IMR-90 (cell line): ENCODE data around the gene TSPO. TPM values are rescaled to one million over a fixed set of nuclear protein-coding genes. Genes with fewer than 3 reads are reported as not detected.

Experiments
- ATAC-seq: fragments of 200-7000 bp; cut with Tn5 transposase; 2 replicates; pipeline ENCODE4 v1.9.1; 2020; ENCODE audit warnings: low read depth, mild to moderate bottlenecking, moderate library complexity
- BruUV-seq: library from RNA; stranded (reverse); fragments of 400-500 nt; replicated peaks from 2 replicates; lab custom pipeline; 2021; lab: Mats Ljungman, UMichigan
- CTCF ChIA-PET: fragments of 300-600 bp; formaldehyde crosslinking; extraction: SDS; loops from one replicate; lab custom pipeline; 2021; ENCODE audit warnings: antibody characterized with exemption; lab: Yijun Ruan, JAX
- POLR2A ChIA-PET: fragments of 300-600 bp; sonication (Branson Sonifier 250); formaldehyde crosslinking; loops from one replicate; lab custom pipeline; 2022; ENCODE audit warnings: antibody characterized with exemption; ENCODE audit not compliant: unreplicated experiment; lab: Charles Lee
- DNase-seq: peaks from one replicate; pipeline ENCODE4 v3.0.0; 2013
- H2AFZ ChIP-seq: replicated peaks from 2 replicates; pipeline ENCODE3; 2013; ENCODE audit warnings: low read length, mild to moderate bottlenecking; ENCODE audit not compliant: poor library complexity
- H2AK5ac ChIP-seq: 2 replicates; pipeline ENCODE4 v1.6.1; 2013; ENCODE audit warnings: low read depth, low read length, inconsistent platforms
- H2AK9ac ChIP-seq: replicated peaks from 2 replicates; pipeline ENCODE3; 2013; ENCODE audit warnings: mild to moderate bottlenecking, low read depth, low read length, moderate library complexity; ENCODE audit not compliant: poor library complexity
- H2BK120ac ChIP-seq: 2 replicates; pipeline ENCODE4 v1.6.1; 2013; ENCODE audit warnings: low read depth, low read length, inconsistent platforms
- H2BK15ac ChIP-seq: 3 replicates; pipeline ENCODE4 v1.6.1; 2013; ENCODE audit warnings: low read depth, low read length, inconsistent platforms
- H2BK20ac ChIP-seq: 2 replicates; pipeline ENCODE4 v1.6.1; 2013; ENCODE audit warnings: low read depth, mild to moderate bottlenecking, inconsistent platforms, low read length, moderate library complexity
- H2BK5ac ChIP-seq: 2 replicates; pipeline ENCODE4 v1.6.1; 2013; ENCODE audit warnings: mild to moderate bottlenecking, low read depth, low read length, inconsistent platforms; ENCODE audit not compliant: poor library complexity, severe bottlenecking
- H3K14ac ChIP-seq: replicated peaks from 2 replicates; pipeline ENCODE4 v1.6.1; 2013; ENCODE audit warnings: low read depth, low read length, inconsistent platforms
- H3K18ac ChIP-seq: 2 replicates; pipeline ENCODE4 v1.6.1; 2013; ENCODE audit warnings: low read depth, low read length, control low read depth
- H3K23ac ChIP-seq: 2 replicates; pipeline ENCODE4 v1.6.1; 2013; ENCODE audit warnings: low read depth, low read length, inconsistent platforms
- H3K27ac ChIP-seq: 2 replicates; pipeline ENCODE4 v1.5.1; 2013; ENCODE audit warnings: mild to moderate bottlenecking, control low read depth, low read length; ENCODE audit not compliant: insufficient read depth
- H3K27me3 ChIP-seq: 2 replicates; pipeline ENCODE4 v1.6.1; 2013; ENCODE audit warnings: low read length; ENCODE audit not compliant: control insufficient read depth, insufficient read depth
- H3K36me3 ChIP-seq: 2 replicates; pipeline ENCODE4 v1.6.1; 2013; ENCODE audit warnings: low read length, mixed read lengths; ENCODE audit not compliant: control insufficient read depth, insufficient read depth
- H3K4ac ChIP-seq: 2 replicates; pipeline ENCODE4 v1.6.1; 2013; ENCODE audit warnings: low read depth, low read length, inconsistent platforms
- H3K4me1 ChIP-seq: 2 replicates; pipeline ENCODE4 v1.6.1; 2013; ENCODE audit warnings: low read length, mixed read lengths; ENCODE audit not compliant: control insufficient read depth, insufficient read depth
- H3K4me2 ChIP-seq: 2 replicates; pipeline ENCODE4 v1.6.1; 2013; ENCODE audit warnings: low read depth, mild to moderate bottlenecking, control low read depth, low read length, moderate library complexity
- H3K4me3 ChIP-seq: 2 replicates; pipeline ENCODE4 v1.5.1; 2013; ENCODE audit warnings: low read depth, mild to moderate bottlenecking, control low read depth, low read length, moderate library complexity; ENCODE audit not compliant: insufficient read depth
- H3K56ac ChIP-seq: 2 replicates; pipeline ENCODE4 v1.6.1; 2013; ENCODE audit warnings: low read length, inconsistent platforms; ENCODE audit not compliant: insufficient read depth; ENCODE audit errors: extremely low read depth
- H3K79me1 ChIP-seq, 2 experiments: 2 replicates each; pipeline ENCODE4 v1.6.1; 2013; ENCODE audit warnings: low read length in 2 of 2, inconsistent platforms in 1 of 2, low read depth in 1 of 2
- H3K9ac ChIP-seq: 2 replicates; pipeline ENCODE4 v1.6.1; 2013; ENCODE audit warnings: low read depth, low read length, control low read depth
- H3K9me1 ChIP-seq: 2 replicates; pipeline ENCODE4 v1.6.1; 2013; ENCODE audit warnings: low read length, inconsistent platforms; ENCODE audit not compliant: insufficient read depth
- H3K9me3 ChIP-seq: 2 replicates; pipeline ENCODE4 v1.6.1; 2013; ENCODE audit warnings: low read length; ENCODE audit not compliant: control insufficient read depth, insufficient read depth
- H4K20me1 ChIP-seq: 2 replicates; pipeline ENCODE4 v1.6.1; 2013; ENCODE audit warnings: low read length, inconsistent platforms; ENCODE audit not compliant: insufficient read depth
- H4K5ac ChIP-seq: 2 replicates; pipeline ENCODE4 v1.6.1; 2013; ENCODE audit warnings: mild to moderate bottlenecking, low read depth, low read length, control low read depth
- H4K8ac ChIP-seq, 2 experiments: 2 replicates each; pipeline ENCODE4 v1.6.1; 2013; ENCODE audit warnings: low read depth in 2 of 2, low read length in 2 of 2, control low read depth in 1 of 2, inconsistent platforms in 1 of 2
- H4K91ac ChIP-seq: 2 replicates; pipeline ENCODE4 v1.6.1; 2013; ENCODE audit warnings: low read depth, low read length, inconsistent platforms; ENCODE audit not compliant: insufficient read depth
- CEBPB ChIP-seq: IDR thresholded peaks from 2 replicates; pipeline ENCODE4 v1.6.1; 2012; ENCODE audit warnings: low read depth, low read length, improper control_type of control experiment
- CHD1 ChIP-seq: IDR thresholded peaks from 2 replicates; pipeline ENCODE4 v1.6.1; 2012; ENCODE audit warnings: low read depth, low read length, improper control_type of control experiment
- FOS ChIP-seq: fragments of 150-350 bp; IDR thresholded peaks from 2 replicates; pipeline ENCODE4 v1.6.1; 2016; ENCODE audit warnings: low read depth, low read length
- MAFK ChIP-seq: IDR thresholded peaks from 2 replicates; pipeline ENCODE4 v1.6.1; 2012; ENCODE audit warnings: low read depth, low read length, improper control_type of control experiment
- MAZ ChIP-seq: IDR thresholded peaks from 2 replicates; pipeline ENCODE4 v1.6.1; 2012; ENCODE audit warnings: low read depth, mild to moderate bottlenecking, low read length, improper control_type of control experiment, moderate library complexity, borderline replicate concordance
- NFE2L2 ChIP-seq: fragments of 150-350 bp; IDR thresholded peaks from 2 replicates; pipeline ENCODE4 v1.6.1; 2016; ENCODE audit warnings: low read depth, mild to moderate bottlenecking, low read length
- POLR2A ChIP-seq: IDR thresholded peaks from 2 replicates; pipeline ENCODE4 v1.6.1; 2012; ENCODE audit warnings: mild to moderate bottlenecking, low read depth, low read length
- RAD21 ChIP-seq: IDR thresholded peaks from 2 replicates; pipeline ENCODE4 v1.6.1; 2012; ENCODE audit warnings: low read length, improper control_type of control experiment
- RCOR1 ChIP-seq: IDR thresholded peaks from 2 replicates; pipeline ENCODE4 v1.6.1; 2012; ENCODE audit warnings: mild to moderate bottlenecking, low read length, improper control_type of control experiment; ENCODE audit not compliant: insufficient replicate concordance
- RFX5 ChIP-seq: IDR thresholded peaks from 2 replicates; pipeline ENCODE4 v1.8.0; 2012; ENCODE audit warnings: low read depth, mild to moderate bottlenecking, low read length, moderate library complexity
- SMC3 ChIP-seq: fragments of 150-350 bp; IDR thresholded peaks from 2 replicates; pipeline ENCODE4 v1.6.1; 2016; ENCODE audit warnings: low read depth, mild to moderate bottlenecking, antibody characterized with exemption, low read length, moderate library complexity
- WGBS, 2 experiments: methylation state at CpG; one replicate each; pipeline versions ENCODE4 v1.1.5 to v1.1.7; 2013; ENCODE audit warnings: missing lambda C conversion rate in 2 of 2; ENCODE audit not compliant: insufficient read length in 1 of 2; ENCODE audit errors: extremely low coverage in 2 of 2; 5-methylcytosine and 5-hydroxymethylcytosine counted together
- dilution Hi-C: fragments of 300-500 bp; cut with HindIII; formaldehyde crosslinking; loops from one replicate; pipeline ENCODE4 v1.14.3; 2018; ENCODE audit warnings: low sequenced_read_pairs; ENCODE audit not compliant: unreplicated experiment
- in situ Hi-C: fragments of 300-500 bp; cut with MboI; formaldehyde crosslinking; loops from 3 replicates; pipeline ENCODE4 v1.14.3; 2019; ENCODE audit warnings: low sequenced_read_pairs, inconsistent platforms, mixed read lengths
- intact Hi-C: fragments of 100-400 bp; cut with micrococcal nuclease; formaldehyde crosslinking; loops from 2 replicates; pipeline ENCODE4 v1.10.0; 2022
- polyA plus RNA-seq, 3 experiments: library from polyadenylated mRNA; depleted of rRNA; stranded (reverse); fragments of >200 nt; gene quantifications; 2 replicates each; pipeline ENCODE4 v1.2.3, GENCODE V29; 2012; ENCODE audit warnings: low replicate concordance in 1 of 3
- total RNA-seq: library from RNA; depleted of rRNA; stranded (reverse); fragments of >200 nt; gene quantifications from 2 replicates; pipeline ENCODE4 v1.2.3, GENCODE V29; 2012
- TF ChIP-seq, protein P1 (sequence below): fragments of 150-350 bp; IDR thresholded peaks from 2 replicates; pipeline ENCODE4 v1.6.1; 2017; ENCODE audit warnings: mild to moderate bottlenecking, antibody characterized with exemption, low read length, low read depth
- TF ChIP-seq, protein P2 (sequence below): conservative IDR thresholded peaks from 2 replicates; pipeline ENCODE4 v1.5.1; 2012; ENCODE audit warnings: mild to moderate bottlenecking, low read depth, low read length, improper control_type of control experiment

The TSPO gene
- total and polyA plus RNA-seq, 2 of the 4 experiments (the other 2 are of a cell fraction) = 115 to 297 TPM

GRCh38 chr22:43118953-43119458, 32.4 kb upstream of the TSPO start:
- no peak overlapping the region for H4K5ac ChIP-seq
- no peaks in the 10 kb centered on the region for H3K4me1 ChIP-seq
- H3K14ac ChIP-seq = no peak overlapping the region
- no peak for ATAC-seq
- H3K36me3 ChIP-seq = no peaks in the 10 kb centered on the region
- no peaks in the 10 kb centered on the region for H3K9me1 ChIP-seq
- no peak overlapping the region for H3K4me3 ChIP-seq
- H3K56ac ChIP-seq = no peak overlapping the region
- TF ChIP-seq SMC3 (no peak), CHD1 (no peak), NFE2L2 (no peak), CEBPB (no peak), RAD21 (no peak), RCOR1 (no peak), RFX5 (no peak), MAFK (no peak), FOS (no peak), POLR2A (no peak), MAZ (no peak)
- TF ChIP-seq, protein P1, sequence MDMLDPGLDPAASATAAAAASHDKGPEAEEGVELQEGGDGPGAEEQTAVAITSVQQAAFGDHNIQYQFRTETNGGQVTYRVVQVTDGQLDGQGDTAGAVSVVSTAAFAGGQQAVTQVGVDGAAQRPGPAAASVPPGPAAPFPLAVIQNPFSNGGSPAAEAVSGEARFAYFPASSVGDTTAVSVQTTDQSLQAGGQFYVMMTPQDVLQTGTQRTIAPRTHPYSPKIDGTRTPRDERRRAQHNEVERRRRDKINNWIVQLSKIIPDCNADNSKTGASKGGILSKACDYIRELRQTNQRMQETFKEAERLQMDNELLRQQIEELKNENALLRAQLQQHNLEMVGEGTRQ = no peak
- TF ChIP-seq, protein P2, sequence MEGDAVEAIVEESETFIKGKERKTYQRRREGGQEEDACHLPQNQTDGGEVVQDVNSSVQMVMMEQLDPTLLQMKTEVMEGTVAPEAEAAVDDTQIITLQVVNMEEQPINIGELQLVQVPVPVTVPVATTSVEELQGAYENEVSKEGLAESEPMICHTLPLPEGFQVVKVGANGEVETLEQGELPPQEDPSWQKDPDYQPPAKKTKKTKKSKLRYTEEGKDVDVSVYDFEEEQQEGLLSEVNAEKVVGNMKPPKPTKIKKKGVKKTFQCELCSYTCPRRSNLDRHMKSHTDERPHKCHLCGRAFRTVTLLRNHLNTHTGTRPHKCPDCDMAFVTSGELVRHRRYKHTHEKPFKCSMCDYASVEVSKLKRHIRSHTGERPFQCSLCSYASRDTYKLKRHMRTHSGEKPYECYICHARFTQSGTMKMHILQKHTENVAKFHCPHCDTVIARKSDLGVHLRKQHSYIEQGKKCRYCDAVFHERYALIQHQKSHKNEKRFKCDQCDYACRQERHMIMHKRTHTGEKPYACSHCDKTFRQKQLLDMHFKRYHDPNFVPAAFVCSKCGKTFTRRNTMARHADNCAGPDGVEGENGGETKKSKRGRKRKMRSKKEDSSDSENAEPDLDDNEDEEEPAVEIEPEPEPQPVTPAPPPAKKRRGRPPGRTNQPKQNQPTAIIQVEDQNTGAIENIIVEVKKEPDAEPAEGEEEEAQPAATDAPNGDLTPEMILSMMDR = no peak
- no TSS peak for BruUV-seq
- H2BK120ac ChIP-seq = no peak overlapping the region
- POLR2A ChIA-PET = no interaction called here
- H3K9me3 ChIP-seq = no peaks in the 10 kb centered on the region
- H3K18ac ChIP-seq = no peak overlapping the region
- no peak overlapping the region for H2BK15ac ChIP-seq
- H4K8ac ChIP-seq = no peak overlapping the region
- no peak overlapping the region for H3K27ac ChIP-seq
- no CpG with 5 or more reads among the region's 7 CpGs for WGBS, 2 experiments
- dilution Hi-C loops = no loop called here
- intact Hi-C loops = no loop called here
- no peak for DNase-seq
- in situ Hi-C loops = no loop called here
- H3K4ac ChIP-seq = no peak overlapping the region
- H2BK5ac ChIP-seq = no peak overlapping the region
- H3K9ac ChIP-seq = no peak overlapping the region
- CTCF ChIA-PET = no interaction called here
- H2AFZ ChIP-seq = no peak overlapping the region
- H2BK20ac ChIP-seq = no peak overlapping the region
- peaks cover 10% of the 10 kb centered on the region for H3K27me3 ChIP-seq
- no peak overlapping the region for H2AK9ac ChIP-seq
- H2AK5ac ChIP-seq = no peak overlapping the region
- H3K23ac ChIP-seq = no peak overlapping the region
- H3K79me1 ChIP-seq = no peaks in the 10 kb centered on the region
- H3K4me2 ChIP-seq = no peak overlapping the region
- no peak overlapping the region for H4K91ac ChIP-seq
- H4K20me1 ChIP-seq = no peaks in the 10 kb centered on the region
